HG03139 (cell line): ENCODE results near the gene TPM1.

Source experiments
- ATAC-seq: cut with Tn5 transposase; IDR thresholded peaks from one replicate; pipeline ENCODE4 v1.9.1; 2021; ENCODE audit not compliant: unreplicated experiment

TPM1 gene

DNA sequence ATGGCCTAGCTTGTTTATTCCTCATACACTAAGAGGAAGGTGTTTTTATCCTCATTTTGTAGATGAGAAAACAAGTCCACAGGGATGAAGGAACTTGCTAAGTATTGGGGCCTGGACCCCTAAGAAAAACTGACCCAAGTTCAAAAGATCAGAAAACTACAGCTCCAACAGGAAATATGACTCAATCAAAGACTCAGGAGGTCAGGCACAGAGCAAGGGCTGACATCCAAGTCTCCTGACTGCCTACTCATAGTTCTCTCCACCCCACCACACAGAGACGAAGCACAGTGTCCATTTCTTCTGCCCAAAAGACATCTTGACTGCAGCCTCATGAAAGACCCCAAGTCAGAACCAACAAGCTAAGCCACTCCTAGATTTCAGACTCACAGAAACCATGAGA, 26.9 kb upstream of the TPM1 start:
- ATAC-seq, result no peak

DNA sequence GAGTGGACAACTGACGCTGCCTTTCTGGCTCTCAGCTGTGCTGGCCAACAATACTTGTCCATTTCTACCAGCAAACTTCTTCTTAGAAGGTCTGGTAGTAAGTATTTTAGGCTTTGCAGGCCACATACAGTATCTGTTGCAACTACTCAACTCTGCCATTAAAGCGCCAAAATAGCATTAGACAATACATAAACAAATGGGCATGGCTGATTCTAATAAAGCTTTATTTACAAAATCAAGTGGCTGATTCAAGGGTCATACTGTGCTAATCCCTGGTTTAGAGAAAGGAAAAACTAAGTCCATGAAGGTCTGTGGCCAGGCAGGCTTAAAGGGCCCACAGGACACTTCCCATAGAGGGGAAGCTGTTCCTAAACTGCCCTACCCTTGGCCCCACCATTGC, 26.3 kb upstream of the TPM1 start:
- ATAC-seq, result no peak

DNA sequence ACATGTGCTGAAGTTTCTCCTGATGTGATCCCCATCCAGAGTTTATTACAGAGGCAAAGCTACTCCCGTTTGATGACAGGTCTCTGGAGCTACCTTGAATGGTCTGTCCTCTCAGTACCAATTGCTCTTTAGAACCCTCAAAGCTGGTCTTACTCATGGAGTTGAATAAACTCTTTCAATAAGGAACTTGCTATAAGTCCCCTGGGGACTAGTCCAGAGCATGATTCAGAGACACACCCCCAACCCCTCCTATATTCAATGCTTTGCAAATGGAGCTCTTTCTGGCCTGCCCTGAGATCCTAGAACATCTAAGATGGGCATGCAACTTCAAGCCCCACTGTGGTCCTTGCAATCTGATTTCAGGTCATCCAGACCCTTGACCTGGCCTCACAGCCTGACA, 23.9 kb upstream of the TPM1 start:
- ATAC-seq, result no peak

DNA sequence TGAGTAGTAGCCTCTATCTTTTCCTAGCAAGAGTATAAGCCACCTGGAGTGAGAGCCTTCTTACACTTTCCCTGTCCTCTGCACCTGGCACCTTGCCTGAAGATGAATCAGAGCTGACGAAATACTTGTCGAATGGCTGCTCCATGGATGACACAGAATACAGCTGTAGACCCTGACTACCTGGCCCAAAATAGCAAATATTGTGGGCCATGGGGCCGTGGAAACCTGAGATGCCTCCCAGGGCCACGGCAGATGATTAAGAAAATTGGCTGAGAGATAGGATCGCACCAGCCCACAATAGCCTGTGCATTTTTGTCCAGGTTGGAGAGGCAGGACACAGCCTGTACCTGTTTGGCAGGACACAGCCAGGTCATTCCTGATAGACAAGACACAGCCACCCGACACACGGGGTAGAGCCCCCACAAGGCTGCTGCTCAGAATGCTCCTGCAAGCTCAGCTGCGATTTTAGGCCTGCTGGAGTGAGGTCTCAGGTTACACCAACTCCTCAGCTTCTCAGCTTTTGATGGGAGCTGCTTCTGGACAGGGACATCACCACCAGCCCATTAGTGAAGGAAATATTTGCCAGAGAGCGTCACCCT, 22.9 kb upstream of the TPM1 start:
- no peak for ATAC-seq

DNA sequence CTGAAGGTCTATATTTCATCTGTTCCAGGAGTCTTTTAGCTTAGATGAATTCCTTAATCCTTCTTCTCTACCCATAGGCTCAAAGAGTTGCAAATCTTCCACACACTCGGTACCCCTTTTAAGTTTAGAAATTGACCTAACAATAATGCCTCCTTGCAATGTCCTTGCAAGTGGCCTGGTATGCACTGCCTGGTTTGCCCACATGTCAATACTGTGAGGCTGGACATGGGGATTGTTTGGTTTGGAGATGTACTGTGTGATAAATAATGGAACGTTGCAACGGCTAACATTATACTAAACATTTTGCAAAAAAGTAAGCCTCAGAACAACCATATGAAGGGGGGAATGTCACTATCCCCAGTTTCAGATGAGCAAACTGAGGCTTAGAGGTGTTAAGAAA, 22.4 kb upstream of the TPM1 start:
- no peak for ATAC-seq

DNA sequence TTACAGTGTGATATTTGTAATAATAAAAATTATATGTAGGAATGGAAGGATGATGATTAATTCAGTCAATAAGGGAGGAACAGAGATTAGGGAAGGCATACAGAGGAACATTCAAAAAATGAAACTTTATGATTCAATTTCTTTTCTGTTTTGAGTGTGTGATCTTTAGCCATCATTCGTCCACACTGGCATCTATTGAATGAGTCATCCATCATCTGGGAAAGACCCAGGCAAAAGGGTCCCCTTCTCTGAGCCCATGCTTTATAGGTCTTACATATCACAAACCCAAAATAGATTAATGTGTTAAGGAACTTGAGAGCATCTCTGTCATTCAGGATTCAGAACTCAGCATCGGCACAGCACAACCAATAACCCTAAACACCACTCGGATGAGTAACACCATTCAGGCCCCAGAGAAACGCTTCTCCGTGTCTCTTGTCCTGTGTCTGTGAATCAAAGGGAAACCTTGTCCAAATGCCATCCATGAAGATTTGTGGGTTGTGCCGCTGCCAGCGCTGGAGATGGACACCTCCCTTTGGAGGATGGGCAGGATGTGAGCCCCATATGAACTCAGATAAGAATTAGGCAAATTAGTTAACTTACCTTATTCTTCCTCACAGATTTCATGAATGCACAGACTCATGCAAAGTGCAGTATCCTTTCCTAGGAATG, 21.7 kb upstream of the TPM1 start:
- no peak for ATAC-seq

DNA sequence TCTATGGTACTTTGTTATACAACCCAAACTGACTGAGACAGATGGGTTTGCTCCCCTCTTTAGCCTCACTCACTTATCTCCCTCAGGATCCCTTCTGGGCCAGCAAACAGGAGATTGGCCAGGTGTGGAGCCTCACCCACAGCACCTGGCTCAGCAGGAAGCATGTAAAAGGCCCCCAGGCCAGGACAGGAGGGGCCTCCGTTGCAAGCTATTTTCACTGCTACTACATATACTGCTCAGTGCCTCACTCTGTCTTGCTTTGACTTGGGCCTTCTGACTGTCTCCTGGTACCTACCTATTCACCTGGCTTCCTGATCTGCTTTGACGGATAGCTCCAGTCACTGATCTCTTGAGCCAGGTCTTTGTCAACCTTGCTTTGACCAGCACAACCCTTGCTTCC, 20.4 kb upstream of the TPM1 start:
- no peak for ATAC-seq

DNA sequence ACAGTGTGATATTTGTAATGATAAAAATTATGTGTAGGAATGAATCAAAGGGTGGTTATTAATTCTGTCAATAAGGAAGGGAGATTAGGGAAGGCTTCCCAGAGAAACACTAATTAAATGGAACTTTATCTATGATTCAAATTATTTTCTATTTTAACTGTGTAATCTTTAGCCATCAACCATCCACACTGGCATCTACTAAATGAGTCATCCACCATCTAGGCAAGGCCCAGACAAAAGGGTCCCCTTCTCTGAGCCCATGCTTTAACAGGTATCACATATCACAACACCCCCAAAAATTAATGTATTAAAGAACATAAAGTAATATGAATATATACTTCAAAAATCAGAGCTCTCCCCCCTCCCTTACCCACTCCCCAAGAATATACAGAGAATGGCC, 19.9 kb upstream of the TPM1 start:
- no peak for ATAC-seq

DNA sequence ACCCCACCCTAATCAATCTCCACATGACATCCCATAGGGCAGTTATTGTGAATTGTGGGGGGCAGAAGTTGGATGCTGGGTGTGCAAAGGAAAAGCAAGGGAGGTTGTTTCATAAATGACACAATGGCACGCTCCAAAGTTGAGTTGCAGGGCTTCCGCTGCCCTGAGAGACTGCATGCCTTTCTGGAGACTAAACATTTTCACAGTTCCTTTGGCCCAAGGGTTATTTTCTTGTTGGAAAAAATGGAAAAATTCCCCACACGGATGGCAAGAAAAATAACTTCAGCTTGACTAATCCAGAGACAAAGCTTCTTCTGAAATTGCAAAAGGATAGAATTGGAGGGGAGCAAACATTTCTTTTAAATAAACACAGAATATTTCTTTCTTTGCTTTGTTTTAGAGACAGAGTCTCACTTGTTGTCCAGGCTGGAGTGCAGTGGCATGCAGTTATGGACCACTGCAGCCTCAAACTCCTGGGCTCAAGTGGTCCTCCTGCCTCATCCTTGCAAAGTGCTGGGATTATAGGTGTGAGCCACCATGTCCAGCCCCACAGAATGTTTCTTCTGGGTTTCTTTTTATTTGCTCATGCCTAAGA, 19.1 kb upstream of the TPM1 start:
- ATAC-seq, result no peak

DNA sequence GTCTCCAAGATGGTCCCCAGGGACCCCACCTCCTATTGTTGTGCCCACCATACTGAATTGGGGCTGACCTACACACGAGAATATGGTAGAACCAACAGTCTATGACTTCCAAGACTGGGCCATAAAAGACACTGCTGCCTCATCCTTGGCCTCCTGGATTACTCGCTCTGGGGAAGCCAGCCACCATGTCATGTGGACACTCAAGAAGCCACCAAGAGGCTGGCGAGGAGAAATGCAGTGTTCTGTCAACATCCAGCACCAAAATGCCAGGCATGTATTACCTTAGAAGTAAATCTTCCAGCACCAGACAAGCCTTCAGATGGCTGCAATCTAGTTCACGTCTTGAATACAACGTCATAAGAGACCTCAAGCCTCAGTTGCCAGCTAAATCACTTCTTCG, 17.1 kb upstream of the TPM1 start:
- ATAC-seq, result no peak

DNA sequence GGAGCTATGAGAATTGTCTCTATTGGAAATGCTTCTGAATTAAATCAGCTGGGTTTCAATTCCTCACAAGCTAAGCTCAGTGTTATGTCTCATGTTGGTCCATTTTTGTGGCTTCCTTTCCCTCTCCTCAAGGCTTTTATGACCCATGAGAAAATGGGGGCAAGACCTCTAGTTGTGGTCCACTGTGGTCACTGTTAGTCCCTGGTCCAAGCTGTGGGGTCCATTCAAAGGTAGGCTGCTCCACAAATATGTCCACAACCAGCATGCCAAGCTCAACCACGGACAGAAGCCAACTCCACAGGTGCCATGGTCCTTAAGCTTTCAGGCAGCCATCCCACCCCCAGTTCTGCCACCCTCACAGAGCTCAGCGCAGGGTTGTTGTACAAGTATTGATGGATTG, 14.9 kb upstream of the TPM1 start:
- no peak for ATAC-seq

DNA sequence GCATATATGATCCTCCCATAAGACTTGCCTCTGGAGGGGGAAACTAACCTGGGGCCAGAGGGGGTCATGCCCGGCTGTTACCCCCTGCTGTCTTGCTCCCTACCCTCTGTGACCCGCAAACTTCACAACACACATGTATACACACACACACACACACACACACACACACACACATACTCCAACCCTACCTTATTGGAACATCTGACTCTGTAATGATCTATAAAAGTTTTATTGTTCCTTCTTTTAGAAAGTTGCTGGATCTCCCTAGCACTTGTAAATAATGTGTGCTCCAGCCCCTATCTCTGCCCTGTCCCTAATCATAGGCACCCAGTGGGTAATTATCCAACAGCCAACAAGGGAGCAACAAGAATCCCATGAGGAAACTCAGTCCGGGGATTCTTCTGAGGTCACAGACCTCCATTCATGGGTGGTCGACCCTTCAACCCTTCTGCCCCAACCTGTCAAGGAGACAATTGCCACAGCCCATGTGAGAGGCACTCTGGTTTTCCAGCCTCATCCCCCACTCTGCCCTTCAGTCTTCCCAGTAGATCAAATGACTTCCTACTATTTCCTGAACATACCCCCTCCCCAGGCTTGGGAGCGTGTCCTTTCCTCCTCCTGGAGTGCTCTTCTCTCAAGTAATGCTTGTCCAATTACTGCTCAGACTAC, 14.0 kb upstream of the TPM1 start:
- no peak for ATAC-seq

DNA sequence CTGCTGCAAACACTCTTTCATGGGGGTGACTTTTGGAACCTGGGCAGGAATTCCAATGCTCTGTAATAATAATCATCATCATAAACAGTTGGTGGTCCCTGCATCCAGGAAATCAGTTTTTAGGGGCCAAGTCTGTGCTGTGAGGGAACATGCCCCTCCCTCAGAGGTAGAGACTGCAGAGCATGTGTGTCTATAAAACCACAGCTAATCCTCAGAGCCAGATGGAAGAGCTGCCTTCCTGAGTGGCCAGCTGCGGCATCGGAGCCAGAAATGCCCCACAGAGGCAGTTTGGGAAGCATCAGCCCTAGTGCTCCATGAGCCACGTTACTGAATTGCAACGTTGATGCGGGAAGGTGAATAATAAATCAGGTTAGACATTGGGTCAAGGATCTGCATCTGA, 12.9 kb upstream of the TPM1 start:
- ATAC-seq, result no peak

DNA sequence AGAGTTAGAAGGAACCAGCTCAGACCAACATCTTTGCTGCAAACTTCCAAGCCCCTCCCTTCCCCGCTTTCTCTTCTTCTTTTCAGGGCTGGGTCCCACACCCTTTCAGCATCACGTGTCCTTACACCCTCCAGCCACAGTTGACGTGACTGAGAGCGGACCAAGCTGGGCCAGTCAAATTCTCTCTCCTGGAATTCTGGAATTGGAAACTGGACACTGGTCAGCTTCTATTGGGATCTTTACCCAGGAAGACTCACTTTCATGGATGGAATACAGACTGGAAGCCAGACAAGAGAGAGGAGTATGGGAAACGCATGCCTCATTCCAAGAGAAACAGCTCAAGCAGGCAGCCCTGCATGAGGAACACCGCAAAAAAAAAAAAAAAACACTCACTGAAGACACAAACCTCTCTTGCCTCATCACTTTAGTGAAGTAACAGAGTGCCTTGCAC, 12.4 kb upstream of the TPM1 start:
- ATAC-seq, result no peak

DNA sequence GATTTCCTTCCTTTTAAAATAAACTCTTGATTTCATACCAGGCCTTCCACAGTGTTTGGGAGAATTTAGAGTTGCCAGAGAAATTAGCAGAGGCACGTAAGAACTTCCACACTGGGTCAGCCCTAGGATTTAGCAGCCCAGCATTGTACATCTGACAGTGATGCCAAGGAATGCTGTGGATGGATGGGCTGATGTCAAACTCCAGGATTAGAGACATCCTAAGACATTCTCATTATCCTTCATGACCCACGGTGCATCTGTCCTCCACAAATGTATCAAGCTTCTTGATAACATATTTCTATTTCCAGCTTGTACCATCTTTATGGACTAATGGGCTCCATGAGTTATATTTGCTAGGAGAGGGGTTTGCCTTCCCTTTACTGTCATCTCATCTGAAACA, 8.0 kb upstream of the TPM1 start:
- no peak for ATAC-seq

DNA sequence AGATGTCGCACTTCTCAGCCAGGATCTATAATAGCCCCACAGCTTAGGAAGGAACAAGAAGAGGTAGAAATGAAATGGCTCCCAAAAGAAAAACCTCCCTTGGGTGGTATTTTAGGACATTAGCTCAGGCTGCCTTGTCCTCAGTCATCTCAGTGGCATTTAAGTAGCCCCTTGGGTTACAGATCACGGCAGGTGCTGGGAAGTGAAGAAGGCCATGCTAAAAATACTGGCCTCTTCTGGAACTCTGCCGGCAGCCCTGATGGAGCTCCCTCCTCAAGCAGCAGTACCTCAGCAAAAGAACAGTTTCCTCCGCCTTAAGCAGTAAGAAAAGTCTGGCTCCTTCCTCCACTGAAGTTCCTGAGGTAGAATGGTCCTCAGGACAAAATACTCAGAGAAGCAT, 7.3 kb upstream of the TPM1 start:
- no peak for ATAC-seq

DNA sequence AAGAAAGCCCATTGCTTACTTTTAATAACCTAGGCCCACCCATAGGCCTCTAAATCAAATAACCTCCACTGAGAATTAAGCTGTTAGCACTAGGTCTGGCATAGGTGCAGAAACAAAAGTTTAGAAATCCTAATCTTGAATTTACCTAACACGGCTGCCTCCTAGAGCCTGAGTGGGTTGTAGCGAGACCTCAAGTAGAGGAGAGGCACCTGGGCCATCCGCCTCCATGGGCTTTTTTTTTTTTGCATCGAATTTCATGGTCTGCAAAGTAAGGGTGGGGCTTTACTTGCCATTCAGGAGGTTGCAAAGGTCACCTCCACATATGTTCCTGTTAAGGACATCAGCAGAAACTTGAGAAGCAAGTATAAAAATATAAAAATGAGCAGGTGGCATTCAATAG, 6.6 kb upstream of the TPM1 start:
- no peak for ATAC-seq

DNA sequence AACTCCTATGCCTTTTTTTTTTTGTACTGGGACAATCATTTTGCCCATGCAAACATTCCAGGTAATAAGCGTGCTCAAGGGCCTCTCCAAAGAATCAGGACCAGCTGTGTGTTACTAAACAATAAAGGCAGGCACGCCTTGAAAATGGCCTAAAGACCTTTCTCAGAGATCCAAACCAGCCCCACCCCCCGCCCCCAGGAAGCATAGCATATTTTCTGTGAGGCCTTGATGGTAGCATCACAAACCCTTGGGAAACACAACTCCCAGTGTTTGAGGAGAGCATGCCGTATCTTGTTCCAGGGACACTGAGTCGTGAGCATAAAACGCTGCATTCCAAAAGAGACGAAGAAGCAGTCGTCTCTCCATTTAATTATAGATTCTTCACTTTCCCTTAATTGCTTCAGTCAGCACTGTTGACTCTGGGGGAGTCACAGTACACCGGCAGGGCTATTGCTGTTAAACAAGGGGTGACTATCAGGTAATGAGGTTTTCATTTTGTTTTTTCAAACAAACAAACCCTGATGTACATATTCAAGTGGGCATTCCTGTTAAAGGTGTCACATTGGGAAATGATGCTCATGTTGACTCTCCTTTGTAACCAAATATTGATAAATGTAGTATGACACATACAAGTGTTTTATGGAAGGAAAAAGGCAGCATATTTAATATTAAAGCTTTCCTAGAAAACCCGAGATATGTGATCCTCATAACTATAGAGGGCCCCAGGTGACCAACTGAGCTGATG, 4.4 kb upstream of the TPM1 start:
- ATAC-seq, result no peak

DNA sequence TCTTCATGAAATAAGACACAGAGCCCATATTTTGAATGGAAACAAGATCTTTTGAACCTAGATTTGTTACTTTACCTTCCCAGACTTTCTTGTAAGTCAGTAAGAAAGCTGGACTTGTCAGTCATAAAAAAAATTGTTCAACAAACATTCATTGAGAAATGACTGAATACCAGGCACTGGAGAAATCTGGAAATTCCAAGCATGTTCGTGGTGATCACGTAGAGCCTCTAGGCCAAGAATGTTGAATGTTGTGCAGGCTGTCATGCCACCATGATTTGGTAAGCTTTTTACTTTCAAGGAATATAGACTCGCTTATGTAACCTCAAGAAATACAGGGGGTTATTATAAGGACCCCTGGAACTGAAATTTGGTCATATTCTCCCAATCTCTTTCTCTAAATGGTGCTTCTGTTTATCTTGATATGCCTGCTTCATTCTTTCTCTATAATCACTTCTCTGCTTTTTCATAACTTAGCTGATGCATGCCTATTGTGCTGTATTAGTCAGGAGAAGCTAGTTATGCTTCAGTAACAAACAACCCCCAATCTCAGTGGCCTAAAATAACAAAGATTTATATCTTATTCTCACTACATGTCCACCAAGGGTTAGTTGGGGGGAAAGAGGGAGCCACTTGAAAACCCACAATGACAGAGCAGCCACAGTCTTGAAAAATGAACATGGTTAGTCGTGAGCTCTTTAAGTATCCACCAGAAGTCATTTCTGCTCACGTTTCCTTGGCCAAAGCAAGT, 3.4 kb upstream of the TPM1 start:
- ATAC-seq, result no peak

DNA sequence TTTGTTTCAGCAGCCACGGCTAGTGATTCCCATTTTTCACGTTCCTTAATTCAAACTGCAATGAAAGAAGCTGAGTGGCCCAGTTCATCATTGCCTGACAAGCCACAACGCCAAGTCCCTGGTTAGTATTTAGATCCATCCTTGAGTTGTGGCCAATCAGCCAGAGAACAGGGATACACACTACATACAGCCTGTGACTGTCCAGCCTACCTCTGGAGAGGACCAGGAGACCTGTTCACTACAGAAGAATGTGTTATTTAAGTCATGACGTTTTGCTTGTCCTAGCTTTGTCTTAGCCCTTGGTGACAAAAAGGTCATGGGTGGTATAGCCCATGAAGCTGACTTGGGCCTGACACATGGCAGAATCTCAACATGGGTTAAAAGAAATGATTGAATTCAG, 2.7 kb upstream of the TPM1 start:
- ATAC-seq, result no peak

DNA sequence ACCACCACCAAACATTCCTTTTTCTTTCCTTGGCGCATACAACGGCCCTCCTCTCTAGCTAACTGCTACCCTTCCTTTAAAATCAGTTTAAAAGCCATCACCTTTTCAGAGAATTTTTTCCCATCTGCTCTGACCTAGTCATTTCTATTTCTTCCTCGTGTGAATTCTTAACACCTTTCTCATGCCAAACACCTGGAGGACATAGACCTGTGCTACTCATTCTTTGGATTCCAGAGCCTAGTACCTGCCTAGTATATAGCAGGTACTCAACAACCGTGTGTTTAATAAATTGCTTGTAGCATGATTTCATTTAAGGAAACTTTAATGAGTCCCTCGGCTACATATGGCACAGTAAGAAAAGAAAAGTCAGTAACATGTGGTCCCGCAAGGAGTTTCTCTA, 2.0 kb upstream of the TPM1 start:
- ATAC-seq, result no peak
